Fibroblast of the conjunctiva (primary cell): ENCODE results near the gene GSN.

Source experiments
- DNase-seq: peaks from one replicate; pipeline ENCODE4 v3.0.0-alpha.2; 2010; ENCODE audit warnings: low read depth

Gene GSN

DNA sequence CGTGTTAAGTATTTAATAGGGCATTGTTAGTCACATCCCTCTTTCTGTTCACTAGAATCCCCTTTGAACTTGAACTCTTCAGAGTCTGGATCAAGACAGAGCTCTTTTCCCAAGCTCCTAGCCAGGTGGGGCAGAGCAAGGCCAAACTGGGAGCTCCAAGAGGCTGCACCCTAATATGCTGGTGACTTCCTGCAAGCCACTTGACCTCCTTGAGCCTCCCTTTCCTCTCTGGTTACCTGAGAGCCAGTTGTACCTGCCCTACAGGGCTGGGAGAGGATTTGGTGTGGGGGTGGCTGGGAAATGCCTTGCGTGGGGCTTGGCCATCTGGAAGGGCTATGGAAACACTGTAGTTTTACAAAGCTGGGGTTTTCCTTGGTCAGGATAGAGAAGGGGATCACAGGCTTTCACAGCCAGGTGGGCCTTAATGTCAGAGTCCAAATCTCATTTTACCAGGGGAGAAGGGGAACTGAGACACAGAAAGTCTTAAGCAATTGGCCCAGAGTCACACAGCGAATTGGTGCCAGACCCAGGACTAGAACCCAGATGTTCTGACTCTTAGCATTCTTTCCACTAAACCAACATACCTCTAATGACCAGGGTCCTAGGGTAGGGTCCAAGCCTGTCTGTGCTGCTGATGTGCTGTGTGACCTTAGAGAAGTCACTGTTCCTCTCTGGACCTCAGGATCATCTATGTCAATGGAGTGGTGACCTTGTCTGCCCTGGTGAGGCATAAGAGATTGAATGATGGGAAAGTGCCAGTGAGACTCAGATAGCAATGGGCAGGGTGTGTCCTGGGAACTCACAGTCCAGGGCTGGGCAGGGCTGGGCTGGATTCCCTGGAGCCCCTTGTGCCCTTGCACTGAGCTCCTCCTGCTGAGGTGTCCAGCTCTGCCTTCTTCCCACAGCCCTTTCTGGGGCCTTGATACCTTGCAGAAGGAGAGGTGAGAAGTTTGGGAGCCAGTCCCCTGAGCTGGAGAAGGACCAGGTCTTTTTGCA is 35.8 kb downstream of the GSN start:
- DNase-seq = no peak

- DNase-seq = no peak
Measured at GRCh38 chr9:121304707-121305106, 36.7 kb downstream of the GSN start.

GRCh38 chr9:121305269-121305994 is 37.5 kb downstream of the GSN start:
- DNase-seq = no peak

- DNase-seq = no peak
Measured at GRCh38 chr9:121307976-121308375, 40.0 kb downstream of the GSN start.

DNA sequence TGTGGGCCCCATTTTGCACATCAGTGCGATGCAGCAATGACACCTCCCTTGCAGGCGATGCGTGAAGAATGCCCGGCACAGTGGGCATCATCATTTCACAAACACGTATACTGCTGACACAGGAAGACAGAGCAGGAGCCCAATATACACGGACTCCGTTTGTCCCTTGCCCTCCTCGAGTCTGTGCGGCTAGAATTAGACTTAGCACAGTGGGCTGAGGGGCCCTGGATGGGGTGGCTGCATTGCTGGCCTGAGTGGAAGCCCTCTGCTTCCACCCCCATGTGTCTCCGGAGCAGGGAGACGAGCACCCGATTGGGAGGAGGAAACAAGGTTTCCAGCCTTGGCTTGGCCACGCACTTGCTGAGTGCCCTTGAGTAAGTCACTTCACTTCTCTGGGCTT is 40.8 kb downstream of the GSN start:
- no peak for DNase-seq

DNA sequence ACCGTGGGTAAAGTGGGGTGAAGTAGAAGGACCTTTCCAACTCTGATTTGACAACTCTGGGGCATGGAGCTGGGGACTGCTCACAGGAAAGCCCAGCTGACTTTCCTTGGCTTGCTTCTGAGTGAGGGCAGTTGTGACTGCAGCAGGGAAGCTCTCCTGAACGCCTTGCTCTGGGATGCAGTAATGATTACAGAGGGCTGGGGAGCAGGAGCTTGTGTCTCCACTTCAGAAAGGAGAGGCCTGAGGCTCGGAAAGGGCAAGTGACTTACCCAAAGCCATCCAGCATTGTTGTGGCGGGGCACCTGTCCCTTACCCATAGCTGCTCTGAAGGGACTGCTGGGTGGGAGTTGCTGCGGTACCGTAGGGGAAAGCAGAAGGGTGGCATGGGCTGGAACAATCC is 41.2 kb downstream of the GSN start:
- DNase-seq = no peak

DNA sequence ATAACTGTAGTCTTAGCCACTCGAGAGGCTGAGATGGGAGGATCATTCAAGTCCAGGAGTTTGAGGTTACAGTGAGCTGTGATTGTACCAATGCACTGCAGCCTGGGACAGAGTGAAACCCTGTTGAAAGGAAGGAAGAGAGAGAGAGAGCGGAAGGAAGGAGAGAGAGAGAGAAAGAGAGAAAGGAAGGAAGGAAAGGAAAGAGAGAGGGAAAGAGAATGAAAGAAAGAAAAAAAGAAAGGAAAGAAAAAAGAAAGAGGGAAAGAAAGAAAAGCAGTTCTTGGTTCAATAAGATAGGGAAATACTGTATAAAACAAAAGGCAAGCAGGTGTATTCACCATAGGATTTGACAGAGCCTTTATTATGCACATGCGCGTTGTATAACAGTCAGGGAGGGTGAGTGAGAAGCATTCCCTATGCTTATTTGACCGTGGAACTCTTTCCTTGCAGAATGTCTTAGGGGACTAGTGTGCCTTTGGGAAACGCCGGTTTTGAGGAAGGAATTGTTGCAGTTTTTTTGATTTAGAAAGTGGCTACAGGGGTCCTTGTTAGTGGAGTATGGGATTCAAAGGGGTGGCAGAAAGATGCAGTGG is 42.0 kb downstream of the GSN start:
- no peak for DNase-seq

DNA sequence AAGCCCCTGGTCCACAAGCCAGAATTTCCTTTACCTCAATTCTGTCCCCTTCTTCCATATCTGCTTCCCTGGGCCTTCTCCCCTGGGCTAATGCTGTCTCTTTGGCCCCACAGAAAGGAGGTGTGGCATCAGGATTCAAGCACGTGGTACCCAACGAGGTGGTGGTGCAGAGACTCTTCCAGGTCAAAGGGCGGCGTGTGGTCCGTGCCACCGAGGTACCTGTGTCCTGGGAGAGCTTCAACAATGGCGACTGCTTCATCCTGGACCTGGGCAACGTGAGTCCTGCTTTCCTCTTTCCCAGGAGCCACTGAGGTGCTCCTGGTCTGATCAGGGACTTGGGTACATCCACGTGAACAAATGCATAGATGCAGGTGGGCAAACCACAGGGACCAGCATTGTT is 42.6 kb downstream of the GSN start:
- DNase-seq = no peak

DNA sequence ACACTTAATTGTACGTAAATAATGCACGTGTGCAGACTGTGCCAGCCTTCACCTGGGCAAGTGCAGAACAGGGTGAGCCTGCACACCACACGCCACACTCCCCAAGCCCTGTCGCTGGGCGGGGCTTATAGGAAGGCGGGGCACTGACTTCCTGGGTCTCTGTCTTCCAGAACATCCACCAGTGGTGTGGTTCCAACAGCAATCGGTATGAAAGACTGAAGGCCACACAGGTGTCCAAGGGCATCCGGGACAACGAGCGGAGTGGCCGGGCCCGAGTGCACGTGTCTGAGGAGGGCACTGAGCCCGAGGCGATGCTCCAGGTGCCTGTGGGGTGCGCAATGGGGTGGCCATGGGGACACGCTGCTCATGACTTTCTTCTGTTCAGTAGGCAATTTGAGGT is 44.2 kb downstream of the GSN start:
- no peak for DNase-seq

DNA sequence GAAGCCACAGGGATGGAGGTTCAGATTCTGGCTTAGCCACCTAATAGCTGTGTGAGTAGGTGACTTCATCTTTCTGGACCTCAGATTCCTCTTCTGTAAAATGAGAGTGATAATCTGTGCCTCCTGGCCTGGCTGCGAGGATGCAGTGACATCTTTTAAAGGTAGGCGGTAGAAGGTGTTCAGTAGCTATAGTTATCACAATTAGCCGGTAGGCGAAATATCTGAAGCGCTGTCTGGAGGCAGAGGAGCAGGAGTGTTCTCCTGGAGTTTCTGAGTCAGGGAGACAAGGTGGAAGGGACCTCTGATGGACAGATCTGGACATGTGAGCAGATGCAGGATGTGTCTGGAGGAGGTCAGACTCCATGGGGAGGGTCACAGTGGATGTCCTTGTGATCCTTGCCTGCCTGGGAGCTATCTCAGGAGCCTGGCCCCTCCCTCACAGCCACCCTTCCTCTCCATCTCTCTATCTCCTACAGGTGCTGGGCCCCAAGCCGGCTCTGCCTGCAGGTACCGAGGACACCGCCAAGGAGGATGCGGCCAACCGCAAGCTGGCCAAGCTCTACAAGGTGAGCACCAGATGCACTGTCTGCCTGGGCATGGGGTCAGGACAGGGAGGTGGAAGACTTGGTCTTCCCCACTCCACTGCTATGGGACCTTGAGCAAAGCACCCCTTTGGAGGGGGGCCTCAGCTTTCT is 45.6 kb downstream of the GSN start:
- DNase-seq = no peak

- no peak for DNase-seq
Measured at GRCh38 chr9:121316378-121316777, 48.4 kb downstream of the GSN start.

GRCh38 chr9:121316852-121317373 is 49.0 kb downstream of the GSN start:
- no peak for DNase-seq

DNA sequence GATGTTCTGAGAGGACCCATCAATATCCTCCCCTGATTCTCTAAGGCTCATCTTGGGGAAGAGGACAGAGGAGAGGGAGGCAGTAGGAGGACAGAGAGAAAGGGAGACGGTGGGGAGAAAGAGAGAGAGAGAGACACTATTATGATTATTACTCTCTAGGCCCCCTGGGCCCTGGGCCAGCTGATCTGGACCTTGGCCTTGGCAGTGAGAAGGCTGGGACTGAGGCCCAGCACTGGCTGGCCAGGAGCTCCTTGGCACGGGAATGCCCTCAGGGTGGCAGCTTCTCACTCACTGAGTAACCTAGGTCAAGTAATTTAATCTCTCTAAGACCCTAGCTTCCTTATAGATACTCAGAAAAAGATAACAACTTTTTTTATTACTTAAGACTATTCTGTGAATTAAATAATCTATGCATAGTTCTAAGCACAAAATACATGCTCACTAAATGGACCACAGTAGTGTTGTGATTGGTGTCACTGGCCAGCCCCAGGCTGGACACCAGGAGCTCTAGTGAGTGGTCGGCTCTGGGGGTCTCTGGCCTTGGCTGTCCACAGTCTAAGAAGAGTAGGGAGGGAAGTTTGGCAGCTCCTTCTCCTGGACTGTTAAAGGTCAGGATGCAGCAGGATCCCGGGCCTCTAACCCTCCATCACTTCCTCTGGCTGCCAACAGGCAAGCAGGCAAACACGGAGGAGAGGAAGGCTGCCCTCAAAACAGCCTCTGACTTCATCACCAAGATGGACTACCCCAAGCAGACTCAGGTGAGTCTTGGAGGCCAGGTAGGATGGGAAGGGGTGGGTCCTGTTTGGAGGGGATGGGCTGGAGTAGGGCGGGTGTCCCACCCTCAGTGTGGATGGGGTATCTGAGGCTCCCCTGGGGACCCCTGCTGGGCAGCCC is 50.0 kb downstream of the GSN start:
- no peak for DNase-seq

DNA sequence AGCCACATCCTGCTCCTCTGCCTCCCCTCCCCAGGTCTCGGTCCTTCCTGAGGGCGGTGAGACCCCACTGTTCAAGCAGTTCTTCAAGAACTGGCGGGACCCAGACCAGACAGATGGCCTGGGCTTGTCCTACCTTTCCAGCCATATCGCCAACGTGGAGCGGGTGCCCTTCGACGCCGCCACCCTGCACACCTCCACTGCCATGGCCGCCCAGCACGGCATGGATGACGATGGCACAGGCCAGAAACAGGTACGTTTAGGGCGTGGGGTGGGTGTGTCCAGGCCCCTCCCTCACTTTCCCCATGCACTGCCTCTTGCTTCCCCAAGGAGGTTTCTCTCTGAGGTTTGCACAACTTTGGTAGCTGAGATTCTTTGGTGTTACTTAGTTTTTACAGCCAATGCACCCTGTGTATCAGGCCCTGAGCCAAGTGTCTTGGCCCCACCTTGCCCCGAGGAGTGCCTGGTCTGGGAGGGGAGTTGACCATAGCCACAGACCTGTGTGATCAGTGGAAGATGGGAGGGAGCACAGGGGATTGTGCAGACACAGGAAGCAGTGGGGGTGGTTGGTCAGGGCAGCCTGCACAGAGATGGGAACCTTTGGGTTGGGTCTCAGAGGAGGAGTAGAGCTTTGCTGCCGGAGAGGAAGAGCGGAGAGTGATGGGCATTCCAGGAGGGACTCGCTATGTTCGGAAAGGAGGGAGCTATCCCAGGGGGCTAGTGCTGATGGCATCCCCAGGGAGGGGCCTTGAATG is 50.8 kb downstream of the GSN start:
- DNase-seq = no peak

DNA sequence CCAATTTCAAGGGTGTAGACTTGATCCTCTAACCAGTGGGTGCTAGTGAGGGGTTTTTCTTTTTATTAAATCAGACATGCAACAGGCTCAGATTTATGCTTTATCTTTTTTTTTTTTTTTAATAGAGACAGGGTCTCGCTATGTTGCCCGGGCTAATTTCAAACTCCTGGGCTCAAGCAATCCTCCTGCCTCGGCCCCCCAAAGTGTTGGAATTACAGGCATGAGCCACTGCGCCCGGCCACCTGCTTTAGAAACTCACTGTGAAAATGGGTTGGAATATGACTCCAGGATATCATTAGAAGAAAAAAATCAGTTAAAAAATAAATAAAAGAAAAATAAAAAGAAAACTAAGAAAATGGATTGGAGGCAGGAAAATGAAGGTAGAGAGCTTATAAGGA is 51.4 kb downstream of the GSN start:
- no peak for DNase-seq

GRCh38 chr9:121321016-121321503 is 53.1 kb downstream of the GSN start:
- DNase-seq = no peak

DNA sequence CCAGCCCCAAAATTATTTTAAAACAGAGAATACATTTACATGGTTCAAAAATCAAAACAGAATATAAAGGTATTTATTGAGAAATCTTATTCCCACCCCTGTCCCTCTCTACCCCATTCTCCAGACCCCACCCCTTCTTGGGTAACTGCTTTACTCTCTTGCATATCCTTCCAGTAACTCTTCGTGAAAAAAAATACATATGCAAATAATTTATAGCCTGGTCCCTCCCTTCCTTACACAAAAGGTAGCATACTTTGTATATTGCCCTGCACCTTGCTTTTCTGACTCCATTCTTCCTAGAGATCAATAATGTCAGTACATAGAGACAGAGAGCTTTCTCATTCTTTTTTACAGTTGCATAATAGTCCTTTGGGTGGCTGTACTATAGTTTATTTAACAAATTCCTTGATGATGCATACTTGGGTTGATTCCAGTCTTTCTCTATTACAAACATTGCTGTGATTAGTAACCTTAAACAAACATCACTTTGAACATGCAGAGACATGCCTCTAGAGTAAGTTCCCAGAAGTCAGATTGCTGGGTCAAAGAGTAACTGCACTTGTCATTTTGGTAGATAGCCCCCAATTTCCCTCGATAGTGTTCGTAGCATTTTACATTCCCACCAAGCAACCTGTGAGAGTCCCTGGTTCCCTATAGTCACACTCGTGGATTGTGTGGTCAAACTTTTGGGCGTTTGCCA is 54.2 kb downstream of the GSN start:
- DNase-seq = peak; percentile 91

GRCh38 chr9:121322737-121323448 is 54.9 kb downstream of the GSN start:
- no peak for DNase-seq
